A673 (cell line): ENCODE measurements around the gene SEMA4G. TPM values are rescaled to one million over a fixed set of nuclear protein-coding genes. Genes with fewer than 3 reads are reported as not detected.

ENCODE experiments used
- BruUV-seq: library from RNA; stranded (reverse); fragments of 400-500 nt; replicated peaks from 2 replicates; lab custom pipeline; 2021; lab: Mats Ljungman, UMichigan
- CTCF ChIA-PET: fragments of 300-600 bp; sonication (Branson Sonifier 250); formaldehyde crosslinking; loops from one replicate; lab custom pipeline; 2022; ENCODE audit warnings: antibody characterized with exemption; lab: Charles Lee
- POLR2A ChIA-PET: fragments of 300-600 bp; sonication (Branson Sonifier 250); formaldehyde crosslinking; loops from one replicate; lab custom pipeline; 2022; ENCODE audit warnings: antibody characterized with exemption; ENCODE audit not compliant: low non-redundant PET; lab: Charles Lee
- DNase-seq: peaks from one replicate; pipeline ENCODE4 v3.0.0-alpha.2; 2015; ENCODE audit warnings: low spot score
- H3K27ac ChIP-seq: fragments of 200-600 bp; sonication (generic); 2 replicates; pipeline ENCODE4 v1.5.1; 2016; ENCODE audit warnings: mixed run types, low read depth, mild to moderate bottlenecking, mixed read lengths, antibody characterized with exemption, low read length; ENCODE audit not compliant: poor library complexity, severe bottlenecking
- H3K27me3 ChIP-seq: fragments of 200-600 bp; sonication (generic); replicated peaks from 2 replicates; pipeline ENCODE4 v1.6.1; 2017; ENCODE audit warnings: mixed run types, low read depth, mild to moderate bottlenecking, mixed read lengths, antibody characterized with exemption, low read length; ENCODE audit not compliant: insufficient read depth, poor library complexity
- H3K36me3 ChIP-seq: fragments of 200-600 bp; sonication (generic); 2 replicates; pipeline ENCODE4 v1.6.1; 2016; ENCODE audit warnings: mixed run types, mild to moderate bottlenecking, mixed read lengths, antibody characterized with exemption, low read length; ENCODE audit not compliant: insufficient read depth, poor library complexity, severe bottlenecking
- H3K4me1 ChIP-seq: fragments of 200-600 bp; sonication (generic); 2 replicates; pipeline ENCODE4 v1.6.1; 2017; ENCODE audit warnings: mixed run types, mild to moderate bottlenecking, mixed read lengths, antibody characterized with exemption, low read length; ENCODE audit not compliant: insufficient read depth, poor library complexity, severe bottlenecking
- H3K4me3 ChIP-seq: fragments of 200-600 bp; sonication (generic); 2 replicates; pipeline ENCODE4 v1.5.1; 2016; ENCODE audit warnings: low read depth, mixed run types, mild to moderate bottlenecking, mixed read lengths, low read length; ENCODE audit not compliant: poor library complexity, severe bottlenecking
- H3K9me3 ChIP-seq: fragments of 200-600 bp; sonication (generic); 2 replicates; pipeline ENCODE4 v1.6.1; 2016; ENCODE audit warnings: mixed run types, low read depth, mild to moderate bottlenecking, mixed read lengths, antibody characterized with exemption, low read length; ENCODE audit not compliant: poor library complexity, severe bottlenecking
- EZH2 ChIP-seq: fragments of 200-600 bp; sonication (generic); IDR thresholded peaks from 2 replicates; pipeline ENCODE4 v1.6.1; 2017; ENCODE audit warnings: borderline replicate concordance, low read depth, mild to moderate bottlenecking, mixed read lengths, antibody characterized with exemption, low read length; ENCODE audit not compliant: poor library complexity, severe bottlenecking
- intact Hi-C: fragments of 100-400 bp; cut with micrococcal nuclease; formaldehyde crosslinking; loops from one replicate; pipeline ENCODE4 v1.10.0; 2022; ENCODE audit not compliant: unreplicated experiment
- total RNA-seq: library from RNA; stranded (reverse); gene quantifications from 2 replicates; pipeline ENCODE4 v1.2.3, GENCODE V29; 2021
- TF ChIP-seq, protein P1 (sequence below): fragments of 300-800, 200-600 bp; sonication (generic); conservative IDR thresholded peaks from 2 replicates; pipeline ENCODE4 v1.5.1; 2017; ENCODE audit warnings: low read depth, mild to moderate bottlenecking, antibody characterized with exemption, low read length, moderate library complexity, mixed read lengths

Gene SEMA4G
- total RNA-seq, 1 experiment from 2014 or later = 6.1 TPM

DNA sequence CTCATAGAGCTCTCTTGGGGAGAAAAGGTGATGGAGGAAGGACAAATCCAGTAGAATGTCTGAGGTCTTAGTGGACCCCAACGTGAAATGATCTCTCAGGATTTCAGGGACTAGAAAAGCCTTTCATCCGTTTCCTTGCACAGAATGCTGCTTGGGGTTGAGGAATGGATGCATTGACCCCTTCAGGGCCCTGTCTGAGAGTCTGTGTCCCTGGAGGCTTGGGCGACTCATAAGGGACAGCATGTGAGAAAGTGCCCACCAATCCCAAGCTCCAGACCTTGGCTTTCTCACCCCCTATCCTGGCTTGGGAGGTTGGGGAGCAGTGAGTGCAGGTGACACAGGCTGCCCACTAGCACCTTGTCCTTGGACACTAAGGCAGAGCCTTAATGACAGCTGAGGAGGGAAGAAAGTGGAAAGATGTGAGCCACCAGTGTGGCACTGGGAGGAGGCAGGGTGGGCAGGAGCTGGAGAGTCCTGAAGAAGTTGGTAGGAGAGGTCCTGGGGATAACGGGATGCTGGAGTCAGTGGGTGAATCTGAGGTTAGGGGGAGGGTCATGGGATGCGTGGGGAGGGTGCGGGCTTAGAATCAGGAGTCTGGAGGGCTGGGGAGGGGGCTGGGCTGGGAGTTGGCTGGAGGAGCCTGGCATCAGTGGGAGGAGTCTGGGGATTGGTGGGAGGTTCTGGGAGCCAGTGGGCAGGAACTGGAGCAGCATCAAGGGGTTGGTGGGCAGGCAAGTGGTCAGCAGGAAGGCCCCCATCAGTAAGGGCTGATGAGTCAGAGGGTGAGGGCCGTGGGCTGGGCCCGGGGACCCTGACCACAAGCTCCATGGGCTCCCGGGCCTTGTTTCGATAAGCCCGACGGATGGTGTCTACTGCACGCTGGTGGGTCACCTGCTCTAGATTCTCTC is 38.9 kb downstream of the SEMA4G start:
- no TSS peak for BruUV-seq
- ChIA-PET CTCF (interaction anchor here (0.7 to 1.2 kb wide), 2 partner anchors 10 to 53 kb away, joined by 3 to 4 read pairs; no protein-coding TSS in a partner anchor), POLR2A (no interaction called here)

DNA sequence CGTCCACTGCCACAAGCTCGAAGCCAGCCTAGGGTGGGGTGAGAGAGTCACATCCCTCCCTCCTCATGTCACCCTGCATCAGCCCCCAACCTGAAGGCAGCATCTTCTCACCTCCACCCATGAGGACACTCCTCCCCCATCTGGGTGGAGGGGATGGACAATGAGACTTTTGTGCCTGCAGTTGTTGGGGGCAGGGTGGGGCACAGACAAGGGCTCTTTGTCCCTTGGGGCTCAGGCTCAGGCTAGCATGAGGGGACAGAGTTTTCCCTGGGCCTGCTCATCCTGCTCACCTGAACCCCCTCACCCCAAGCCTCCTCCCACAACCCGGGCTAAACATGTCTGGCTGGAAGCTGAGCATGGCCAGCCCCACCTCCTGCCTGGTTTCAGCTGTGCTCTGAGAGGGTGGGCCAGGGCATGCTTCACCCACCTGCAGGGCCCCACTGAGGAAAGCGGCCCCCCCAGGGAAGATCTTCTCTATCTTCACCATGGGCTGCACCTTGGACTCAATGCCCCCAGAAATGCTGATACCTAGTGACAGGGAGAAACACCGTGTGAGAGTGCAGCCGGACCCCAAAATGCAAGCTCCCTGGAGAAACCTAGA is 39.6 kb downstream of the SEMA4G start:
- DNase-seq = no peak
- Histone ChIP-seq H3K27me3 (no peaks in the 10 kb centered on the region), H3K4me1 (peaks cover 18% of the 10 kb centered on the region), H3K4me3 (no peak overlapping the region), H3K27ac (no peak overlapping the region), H3K36me3 (peaks cover 29% of the 10 kb centered on the region), H3K9me3 (no peaks in the 10 kb centered on the region)
- ChIA-PET CTCF (interaction anchor here (1.2 kb wide), 1 partner anchor 11 kb away, joined by 4 read pairs; no protein-coding TSS in a partner anchor), POLR2A (no interaction called here)
- BruUV-seq = no TSS peak
- intact Hi-C loops = no loop called here
- TF ChIP-seq, protein P1, sequence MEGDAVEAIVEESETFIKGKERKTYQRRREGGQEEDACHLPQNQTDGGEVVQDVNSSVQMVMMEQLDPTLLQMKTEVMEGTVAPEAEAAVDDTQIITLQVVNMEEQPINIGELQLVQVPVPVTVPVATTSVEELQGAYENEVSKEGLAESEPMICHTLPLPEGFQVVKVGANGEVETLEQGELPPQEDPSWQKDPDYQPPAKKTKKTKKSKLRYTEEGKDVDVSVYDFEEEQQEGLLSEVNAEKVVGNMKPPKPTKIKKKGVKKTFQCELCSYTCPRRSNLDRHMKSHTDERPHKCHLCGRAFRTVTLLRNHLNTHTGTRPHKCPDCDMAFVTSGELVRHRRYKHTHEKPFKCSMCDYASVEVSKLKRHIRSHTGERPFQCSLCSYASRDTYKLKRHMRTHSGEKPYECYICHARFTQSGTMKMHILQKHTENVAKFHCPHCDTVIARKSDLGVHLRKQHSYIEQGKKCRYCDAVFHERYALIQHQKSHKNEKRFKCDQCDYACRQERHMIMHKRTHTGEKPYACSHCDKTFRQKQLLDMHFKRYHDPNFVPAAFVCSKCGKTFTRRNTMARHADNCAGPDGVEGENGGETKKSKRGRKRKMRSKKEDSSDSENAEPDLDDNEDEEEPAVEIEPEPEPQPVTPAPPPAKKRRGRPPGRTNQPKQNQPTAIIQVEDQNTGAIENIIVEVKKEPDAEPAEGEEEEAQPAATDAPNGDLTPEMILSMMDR = no peak
- TF ChIP-seq EZH2 = no peak

More for the DNA sequence above, 38.9 kb downstream of the SEMA4G start:
- peaks cover 37% of the 10 kb centered on the region for H3K36me3 ChIP-seq
- no peak for DNase-seq
- no peaks in the 10 kb centered on the region for H3K9me3 ChIP-seq
- H3K4me3 ChIP-seq = no peak overlapping the region
- TF ChIP-seq EZH2 = no peak
- TF ChIP-seq, protein P1 = no peak
- intact Hi-C loops = no loop called here
- no peak overlapping the region for H3K27ac ChIP-seq
- H3K4me1 ChIP-seq = peaks cover 13% of the 10 kb centered on the region
- no peaks in the 10 kb centered on the region for H3K27me3 ChIP-seq

DNA sequence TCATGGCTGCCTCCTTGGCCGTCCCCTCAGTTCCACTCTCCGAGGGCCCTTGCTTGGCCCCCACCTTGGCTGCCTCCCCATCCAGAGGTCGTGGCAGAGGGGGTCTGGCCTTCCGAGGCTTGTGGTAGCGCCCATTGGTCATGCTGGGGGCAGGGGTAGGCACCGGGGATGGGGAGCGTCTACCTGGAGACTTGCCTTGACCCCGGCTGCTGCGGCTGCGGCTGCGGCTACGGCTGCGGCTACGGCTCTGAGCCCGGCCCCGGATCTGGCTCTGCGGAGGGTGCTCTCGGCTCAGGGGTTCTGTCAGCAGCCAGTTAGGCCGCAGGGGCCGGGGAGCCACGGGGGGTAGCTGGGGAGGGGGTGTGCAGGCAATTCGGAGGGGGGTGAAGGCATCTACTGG is 41.0 kb downstream of the SEMA4G start:
- POLR2A ChIA-PET = no interaction called here
- Histone ChIP-seq H3K4me1 (peaks cover 18% of the 10 kb centered on the region), H3K9me3 (no peaks in the 10 kb centered on the region), H3K36me3 (peaks cover 19% of the 10 kb centered on the region), H3K4me3 (no peak overlapping the region), H3K27me3 (no peaks in the 10 kb centered on the region), H3K27ac (no peak overlapping the region)
- CTCF ChIA-PET = interaction anchor here (0.6 to 0.9 kb wide), 2 partner anchors 12 to 18 kb away, joined by 4 to 5 read pairs; no protein-coding TSS in a partner anchor
- intact Hi-C loops = no loop called here
- no peak for DNase-seq
- no TSS peak for BruUV-seq
- no peak for TF ChIP-seq EZH2
- TF ChIP-seq, protein P1 = no peak
